ENCODE measurements around the gene IL4R.

IL4R gene

DNA sequence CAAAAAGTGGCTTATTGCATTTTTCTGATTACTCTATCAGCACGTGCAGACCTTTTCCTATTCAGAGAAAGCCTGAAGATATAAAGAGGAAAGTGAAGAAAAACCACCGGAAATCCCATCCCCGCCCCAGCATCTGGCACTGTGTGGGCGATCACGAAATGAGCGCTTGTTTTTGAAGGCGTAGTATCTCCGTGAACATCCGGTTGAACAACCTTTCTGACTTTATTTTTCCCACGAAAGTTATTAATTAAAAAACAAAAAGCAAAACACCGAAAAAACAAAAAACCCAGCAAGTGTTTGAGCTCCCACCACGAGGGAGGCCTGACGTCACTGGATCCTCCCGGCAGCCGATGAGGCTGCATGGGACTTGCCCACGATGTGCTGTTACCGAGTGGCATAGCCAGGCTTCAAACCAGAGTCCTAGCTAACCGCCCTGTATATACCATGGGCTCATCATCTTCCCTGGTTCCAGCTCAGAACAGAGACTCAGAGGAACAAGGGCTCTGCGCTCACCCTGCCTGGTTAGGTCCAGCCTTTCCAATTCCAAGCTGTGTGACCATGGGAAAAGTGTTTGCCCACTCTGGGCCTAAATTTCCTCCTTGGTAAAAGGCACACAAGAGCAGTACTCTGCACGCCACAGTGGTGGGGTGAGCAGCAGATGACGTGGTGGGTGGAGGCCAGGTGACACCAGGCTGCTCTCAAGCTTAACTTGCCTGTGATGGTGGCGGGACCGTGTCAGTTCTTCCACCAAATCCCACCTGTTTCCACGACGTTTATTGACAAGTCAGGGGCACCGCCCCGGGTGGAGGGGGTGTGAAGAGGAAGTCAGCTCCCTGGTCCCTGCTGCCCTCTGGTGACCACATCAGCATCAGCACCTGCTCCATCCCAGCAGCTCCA, 53.9 kb downstream of the IL4R start:
- TF ChIP-seq, protein P1, sequence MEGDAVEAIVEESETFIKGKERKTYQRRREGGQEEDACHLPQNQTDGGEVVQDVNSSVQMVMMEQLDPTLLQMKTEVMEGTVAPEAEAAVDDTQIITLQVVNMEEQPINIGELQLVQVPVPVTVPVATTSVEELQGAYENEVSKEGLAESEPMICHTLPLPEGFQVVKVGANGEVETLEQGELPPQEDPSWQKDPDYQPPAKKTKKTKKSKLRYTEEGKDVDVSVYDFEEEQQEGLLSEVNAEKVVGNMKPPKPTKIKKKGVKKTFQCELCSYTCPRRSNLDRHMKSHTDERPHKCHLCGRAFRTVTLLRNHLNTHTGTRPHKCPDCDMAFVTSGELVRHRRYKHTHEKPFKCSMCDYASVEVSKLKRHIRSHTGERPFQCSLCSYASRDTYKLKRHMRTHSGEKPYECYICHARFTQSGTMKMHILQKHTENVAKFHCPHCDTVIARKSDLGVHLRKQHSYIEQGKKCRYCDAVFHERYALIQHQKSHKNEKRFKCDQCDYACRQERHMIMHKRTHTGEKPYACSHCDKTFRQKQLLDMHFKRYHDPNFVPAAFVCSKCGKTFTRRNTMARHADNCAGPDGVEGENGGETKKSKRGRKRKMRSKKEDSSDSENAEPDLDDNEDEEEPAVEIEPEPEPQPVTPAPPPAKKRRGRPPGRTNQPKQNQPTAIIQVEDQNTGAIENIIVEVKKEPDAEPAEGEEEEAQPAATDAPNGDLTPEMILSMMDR (conservative IDR thresholded peaks at IDR 0.05): peak; percentile 89
- no peak for TF ChIP-seq ZFX (IDR thresholded peaks at IDR 0.05)
- H3K27ac ChIP-seq: no peak overlapping the region

DNA sequence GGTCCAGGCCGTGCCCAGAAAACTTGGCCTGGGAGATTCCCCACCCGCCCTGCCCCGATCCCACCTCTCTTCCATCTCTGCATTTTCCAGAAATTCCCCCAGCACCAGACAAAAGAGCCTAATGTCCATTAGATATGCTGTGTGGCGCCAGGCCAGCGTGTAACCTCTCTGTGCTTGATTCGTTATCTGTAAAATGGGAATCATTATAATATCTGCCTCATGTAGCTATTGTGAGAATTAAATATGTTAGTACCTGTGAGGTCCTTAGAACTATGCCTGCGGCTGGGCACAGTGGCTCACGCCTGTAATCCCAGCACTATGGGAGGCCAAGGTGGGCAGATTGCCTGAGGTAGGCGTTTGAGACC, 54.6 kb downstream of the IL4R start:
- H3K27ac ChIP-seq: no peak overlapping the region
- TF ChIP-seq ZFX (IDR thresholded peaks at IDR 0.05): no peak
- TF ChIP-seq, protein P1 (conservative IDR thresholded peaks at IDR 0.05): peak; percentile 69

DNA sequence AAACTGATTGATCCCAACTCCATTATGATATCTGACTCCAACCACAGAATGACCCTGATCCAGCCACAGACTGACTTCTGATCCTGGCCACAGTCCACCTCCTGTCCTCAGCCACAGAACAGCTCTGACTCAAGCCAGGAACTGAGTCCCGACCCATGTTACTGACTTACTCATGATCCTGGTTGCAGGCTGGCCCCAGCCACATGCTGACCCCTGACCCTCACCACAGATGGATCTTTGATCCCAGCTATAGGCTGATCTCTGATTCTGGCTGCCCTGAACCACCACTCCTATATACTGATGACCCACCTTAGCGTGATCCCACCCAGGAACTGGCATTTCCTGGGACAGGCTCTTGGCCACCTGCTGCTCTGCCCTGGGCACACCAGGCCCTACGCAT, 56.0 kb downstream of the IL4R start:
- no peak for TF ChIP-seq ZFX (IDR thresholded peaks at IDR 0.05)
- TF ChIP-seq, protein P1 (conservative IDR thresholded peaks at IDR 0.05): no peak
- no peak overlapping the region for H3K27ac ChIP-seq

DNA sequence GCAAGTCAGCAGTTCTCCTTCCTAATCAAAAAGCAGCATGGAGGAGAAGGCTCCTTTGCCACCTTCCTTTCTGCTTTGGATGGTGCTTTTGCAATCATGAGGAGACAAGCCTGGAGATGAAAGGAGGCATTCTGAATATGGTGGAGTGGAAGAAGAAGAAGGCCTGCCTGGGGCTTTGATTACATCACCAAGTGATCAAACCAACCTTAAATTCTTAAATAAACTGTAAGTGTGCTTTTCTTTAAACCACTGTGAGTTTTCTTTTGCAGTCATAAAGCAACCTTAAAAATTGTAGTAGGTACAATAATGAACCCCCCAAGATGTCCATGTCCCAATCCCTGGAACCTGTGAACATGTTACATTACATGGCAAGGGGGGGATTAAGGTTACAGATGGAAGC, 56.5 kb downstream of the IL4R start:
- no peak overlapping the region for H3K27ac ChIP-seq

DNA sequence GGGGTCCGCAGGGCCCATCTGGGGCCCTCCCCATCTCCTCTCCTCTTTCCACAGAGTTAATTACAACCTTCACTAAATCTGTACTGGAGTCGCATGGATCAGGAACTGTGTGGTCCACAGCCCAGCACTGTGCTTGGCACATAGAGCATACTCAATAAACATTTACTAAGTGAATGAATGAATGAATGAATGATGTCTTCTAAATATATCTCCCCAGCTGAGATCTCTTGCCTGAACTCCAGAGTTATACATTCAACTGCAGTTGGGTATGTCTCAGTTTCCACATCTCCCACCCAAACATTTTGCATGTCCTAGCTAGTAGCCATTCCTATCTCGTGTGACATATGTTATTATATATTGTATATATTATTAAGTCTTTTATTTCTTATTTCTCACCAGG, 59.5 kb downstream of the IL4R start:
- TF ChIP-seq, protein P1 (conservative IDR thresholded peaks at IDR 0.05): no peak
- TF ChIP-seq ZFX (IDR thresholded peaks at IDR 0.05): no peak

More for the DNA sequence above, 56.5 kb downstream of the IL4R start:
- no peak for TF ChIP-seq ZFX (IDR thresholded peaks at IDR 0.05)
- TF ChIP-seq, protein P1 (conservative IDR thresholded peaks at IDR 0.05): no peak

DNA sequence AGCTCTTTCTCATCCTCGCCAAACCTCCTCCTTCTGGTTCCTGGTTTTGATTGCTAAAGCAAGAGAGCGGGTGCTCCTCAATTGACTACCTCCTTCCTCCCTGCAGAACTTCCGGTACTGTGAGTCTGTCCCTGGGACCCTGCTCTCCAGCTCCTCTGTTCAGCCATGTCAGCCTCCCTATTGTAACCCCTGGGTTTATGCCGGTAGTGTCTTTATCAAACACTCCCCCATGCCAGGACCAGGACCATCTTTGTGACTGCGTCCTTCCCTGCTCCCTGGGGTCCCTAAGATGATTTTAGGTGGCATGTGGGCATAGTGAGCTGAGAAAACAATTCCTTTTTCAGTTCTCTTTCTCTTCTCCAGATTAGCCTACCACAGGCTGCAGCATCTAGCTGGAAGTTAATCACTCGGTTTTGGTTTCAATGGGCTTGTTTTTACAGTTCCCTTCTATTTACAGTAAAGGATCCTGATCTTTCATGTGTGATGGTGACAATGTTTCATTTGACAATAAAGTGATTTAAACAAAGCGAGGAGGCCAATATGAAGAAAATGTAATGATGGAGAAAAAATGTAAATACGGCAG, 60.5 kb downstream of the IL4R start:
- no peak overlapping the region for H3K27ac ChIP-seq
- TF ChIP-seq ZFX (IDR thresholded peaks at IDR 0.05): no peak
- TF ChIP-seq, protein P1 (conservative IDR thresholded peaks at IDR 0.05): no peak

More for the DNA sequence above, 59.5 kb downstream of the IL4R start:
- no peak overlapping the region for H3K27ac ChIP-seq

DNA sequence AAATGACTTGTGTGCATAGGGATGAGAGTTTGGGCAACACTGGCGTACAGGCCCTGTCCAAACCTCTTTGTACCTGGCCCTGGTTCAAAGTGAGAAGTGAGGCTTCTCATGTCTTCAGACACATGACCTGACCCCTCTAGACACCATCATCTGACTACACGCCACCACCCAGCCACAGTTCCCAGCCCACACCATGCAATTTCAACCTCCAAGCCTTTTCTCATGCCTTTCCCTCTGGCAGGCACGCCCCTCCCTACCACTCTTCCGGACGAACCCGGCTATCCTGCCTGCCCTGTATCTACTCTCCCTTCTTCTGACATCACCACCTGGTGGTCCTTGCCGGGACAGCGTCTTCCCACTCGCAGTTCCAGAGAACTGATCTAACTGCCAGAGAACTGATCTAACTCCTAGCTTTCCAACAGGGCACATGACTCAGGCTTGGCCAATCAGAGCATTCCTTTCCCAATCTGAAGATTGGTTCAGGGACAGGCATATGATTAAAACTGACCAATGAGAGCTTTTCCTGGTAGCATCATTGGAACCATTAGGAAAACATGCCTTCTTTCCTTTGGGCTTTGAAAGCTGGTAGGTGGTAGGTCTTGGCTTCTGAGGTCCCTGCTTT, 61.1 kb downstream of the IL4R start:
- TF ChIP-seq, protein P1 (conservative IDR thresholded peaks at IDR 0.05): peak; percentile 35
- no peak for TF ChIP-seq ZFX (IDR thresholded peaks at IDR 0.05)
- H3K27ac ChIP-seq: no peak overlapping the region

All from C4-2B (cell line).